HCT116 (cell line): ENCODE measurements around the gene PRPF31. TPM values are rescaled to one million over a fixed set of nuclear protein-coding genes. Genes with fewer than 3 reads are reported as not detected.

Experiments
- ATAC-seq: fragments of 200-7000 bp; cut with Tn5 transposase; 2 replicates; pipeline ENCODE4 v1.9.1; 2020; ENCODE audit warnings: mild to moderate bottlenecking, moderate library complexity
- BruUV-seq: library from RNA; stranded (reverse); fragments of 400-500 nt; replicated peaks from 2 replicates; lab custom pipeline; 2021; lab: Mats Ljungman, UMichigan
- CTCF ChIA-PET: fragments of 300-600 bp; sonication (Branson Sonifier 250); formaldehyde crosslinking; loops from one replicate; lab custom pipeline; 2021; ENCODE audit warnings: antibody characterized with exemption; lab: Charles Lee
- POLR2A ChIA-PET: fragments of 300-600, 350-600 bp; sonication (Branson Sonifier 250); formaldehyde crosslinking; loops from one replicate; lab custom pipeline; 2021; ENCODE audit warnings: antibody characterized with exemption; lab: Charles Lee
- RAD21 ChIA-PET, 2 experiments: fragments of 300-600 bp; sonication (Branson Sonifier 250); formaldehyde crosslinking; loops; one replicate each; lab custom pipeline; 2023; ENCODE audit warnings: low total read pairs in 2 of 2; ENCODE audit not compliant: uncharacterized antibody in 2 of 2, unreplicated experiment in 2 of 2, low non-redundant PET in 1 of 2; lab: Charles Lee
- DNase-seq: peaks from one replicate; pipeline ENCODE4 v3.0.0-alpha.2; 2010; ENCODE audit warnings: low read depth, low spot score
- H2AFZ ChIP-seq: fragments of 200-600 bp; shearing (Covaris generic), sonication (generic); 2 replicates; pipeline ENCODE4 v1.6.1; 2017; ENCODE audit warnings: low read depth, mixed run types, mixed read lengths, antibody characterized with exemption, low read length; ENCODE audit not compliant: poor library complexity, severe bottlenecking
- H3K27ac ChIP-seq: 2 replicates; pipeline ENCODE4 v1.5.1; 2012; ENCODE audit warnings: low read depth, low read length
- H3K27me3 ChIP-seq: fragments of 200-600 bp; sonication (generic); 2 replicates; pipeline ENCODE4 v1.6.1; 2016; ENCODE audit warnings: mixed run types, low read length, mixed read lengths; ENCODE audit not compliant: insufficient read depth
- H3K36me3 ChIP-seq, 2 experiments: fragments of 200-500 bp in 1 of 2; fragments of 200-600 bp in 1 of 2; sonication (Bioruptor generic) in 1 of 2; sonication (generic) in 1 of 2; 2 replicates each; pipeline versions ENCODE4 v1.5.1 to v1.6.1; 2014 to 2016; ENCODE audit warnings: low read length in 2 of 2, inconsistent platforms in 1 of 2, mixed read lengths in 1 of 2, mixed run types in 1 of 2; ENCODE audit not compliant: insufficient read depth in 2 of 2, control insufficient read depth in 1 of 2
- H3K4me1 ChIP-seq, 2 experiments: fragments of 200-600 bp in 1 of 2; sonication (generic) in 1 of 2; 2 replicates each; pipeline versions ENCODE4 v1.5.1 to v1.6.1; 2012 to 2017; ENCODE audit warnings: low read length in 2 of 2, inconsistent platforms in 1 of 2, mild to moderate bottlenecking in 1 of 2, mixed read lengths in 1 of 2, mixed run types in 1 of 2, moderate library complexity in 1 of 2; ENCODE audit not compliant: insufficient read depth in 2 of 2, control insufficient read depth in 1 of 2
- H3K4me2 ChIP-seq: fragments of 200-600 bp; sonication (generic); 2 replicates; pipeline ENCODE4 v1.6.1; 2017; ENCODE audit warnings: mixed run types, low read length, mixed read lengths
- H3K4me3 ChIP-seq, 2 experiments: fragments of 200-600 bp in 1 of 2; sonication (generic) in 1 of 2; replicated peaks in 1 of 2; 2 replicates each; pipeline ENCODE4 v1.5.1; 2011 to 2016; ENCODE audit warnings: low read length in 2 of 2, control low read depth in 1 of 2, low read depth in 1 of 2, mild to moderate bottlenecking in 1 of 2, mixed read lengths in 1 of 2, mixed run types in 1 of 2
- H3K79me2 ChIP-seq: fragments of 200-600 bp; sonication (generic); 2 replicates; pipeline ENCODE4 v1.6.1; 2017; ENCODE audit warnings: mild to moderate bottlenecking, mixed run types, low read length, moderate library complexity, mixed read lengths; ENCODE audit not compliant: insufficient read depth
- H3K9ac ChIP-seq: fragments of 200-600 bp; sonication (generic); 2 replicates; pipeline ENCODE4 v1.6.1; 2016; ENCODE audit warnings: low read length, mixed read lengths
- H3K9me2 ChIP-seq: fragments of 200-600 bp; sonication (generic), shearing (Covaris generic); 2 replicates; pipeline ENCODE4 v1.6.1; 2017; ENCODE audit warnings: mixed run types, mild to moderate bottlenecking, moderate library complexity; ENCODE audit not compliant: insufficient read depth
- H3K9me3 ChIP-seq, 2 experiments: fragments of 200-500 bp in 1 of 2; fragments of 200-600 bp in 1 of 2; sonication (Bioruptor generic) in 1 of 2; sonication (generic) in 1 of 2; 2 replicates each; pipeline ENCODE4 v1.6.1; 2014 to 2017; ENCODE audit warnings: low read length in 2 of 2, mixed read lengths in 2 of 2, inconsistent platforms in 1 of 2, low read depth in 1 of 2, mild to moderate bottlenecking in 1 of 2, mixed run types in 1 of 2, moderate library complexity in 1 of 2; ENCODE audit not compliant: control insufficient read depth in 1 of 2, insufficient read depth in 1 of 2
- H4K20me1 ChIP-seq: fragments of 200-600 bp; sonication (generic), shearing (Covaris generic); 2 replicates; pipeline ENCODE4 v1.6.1; 2017; ENCODE audit warnings: mixed run types, mild to moderate bottlenecking, moderate library complexity; ENCODE audit not compliant: insufficient read depth
- EGR1 ChIP-seq: IDR thresholded peaks from 2 replicates; pipeline ENCODE4 v1.6.1; 2012; ENCODE audit warnings: low read depth
- EZH2 ChIP-seq: fragments of 200-600 bp; sonication (generic); IDR thresholded peaks from 2 replicates; pipeline ENCODE4 v1.6.1; 2017; ENCODE audit warnings: antibody characterized with exemption, mixed run types
- EZH2phosphoT487 ChIP-seq: fragments of 200-600 bp; IDR thresholded peaks from 2 replicates; pipeline ENCODE4 v1.6.1; 2018; ENCODE audit warnings: antibody characterized with exemption, borderline replicate concordance
- FOSL1 ChIP-seq: IDR thresholded peaks from 2 replicates; pipeline ENCODE4 v1.6.1; 2012; ENCODE audit warnings: low read depth
- SIN3A ChIP-seq: IDR thresholded peaks from 2 replicates; pipeline ENCODE4 v1.6.1; 2012; ENCODE audit warnings: low read depth
- SP1 ChIP-seq: IDR thresholded peaks from 2 replicates; pipeline ENCODE4 v1.6.1; 2012; ENCODE audit warnings: low read depth
- ZBTB33 ChIP-seq: IDR thresholded peaks from 2 replicates; pipeline ENCODE4 v1.6.1; 2011; ENCODE audit warnings: mild to moderate bottlenecking, low read length, moderate library complexity; ENCODE audit not compliant: insufficient replicate concordance; ENCODE audit errors: extremely low read depth
- intact Hi-C: fragments of 100-400 bp; cut with micrococcal nuclease; formaldehyde crosslinking; loops from 2 replicates; pipeline ENCODE4 v1.10.0; 2022
- total RNA-seq: library from RNA; stranded (reverse); gene quantifications from one replicate; pipeline ENCODE4 v1.2.1, GENCODE V29; 2021; ENCODE audit not compliant: unreplicated experiment
- TF ChIP-seq, protein P1 (sequence below): IDR thresholded peaks from 2 replicates; pipeline ENCODE4 v1.6.1; 2012; ENCODE audit warnings: low read depth

The PRPF31 gene
- total RNA-seq, 1 experiment from 2014 or later: 99.0 TPM

- Histone ChIP-seq H3K4me1 (peaks cover 12 to 24% of the 10 kb centered on the region in 2 experiments), H3K4me3 (no peak overlapping the region), H4K20me1 (no peaks in the 10 kb centered on the region), H3K9ac (no peak overlapping the region), H3K9me3 (no peaks in the 10 kb centered on the region), H3K27me3 (no peaks in the 10 kb centered on the region), H3K27ac (0 out of 2 replicates have a peak overlapping the region, but pooled peaks have one; percentile 12), H3K79me2 (peaks cover 14% of the 10 kb centered on the region), H3K9me2 (no peaks in the 10 kb centered on the region), H2AFZ (no peak overlapping the region), H3K4me2 (no peak overlapping the region), H3K36me3 (peaks cover 6 to 10% of the 10 kb centered on the region in 2 experiments; a peak in 3 of 4 replicates)
- ChIA-PET POLR2A (no interaction called here), CTCF (no interaction called here), RAD21 (no interaction called here)
- TF ChIP-seq SIN3A (no peak), EZH2phosphoT487 (no peak)
- ATAC-seq: no peak
- no TSS peak for BruUV-seq
- intact Hi-C loops: no loop called here
- DNase-seq: no peak
Measured at GRCh38 chr19:54133957-54134590, 18.5 kb downstream of the PRPF31 start.

DNA sequence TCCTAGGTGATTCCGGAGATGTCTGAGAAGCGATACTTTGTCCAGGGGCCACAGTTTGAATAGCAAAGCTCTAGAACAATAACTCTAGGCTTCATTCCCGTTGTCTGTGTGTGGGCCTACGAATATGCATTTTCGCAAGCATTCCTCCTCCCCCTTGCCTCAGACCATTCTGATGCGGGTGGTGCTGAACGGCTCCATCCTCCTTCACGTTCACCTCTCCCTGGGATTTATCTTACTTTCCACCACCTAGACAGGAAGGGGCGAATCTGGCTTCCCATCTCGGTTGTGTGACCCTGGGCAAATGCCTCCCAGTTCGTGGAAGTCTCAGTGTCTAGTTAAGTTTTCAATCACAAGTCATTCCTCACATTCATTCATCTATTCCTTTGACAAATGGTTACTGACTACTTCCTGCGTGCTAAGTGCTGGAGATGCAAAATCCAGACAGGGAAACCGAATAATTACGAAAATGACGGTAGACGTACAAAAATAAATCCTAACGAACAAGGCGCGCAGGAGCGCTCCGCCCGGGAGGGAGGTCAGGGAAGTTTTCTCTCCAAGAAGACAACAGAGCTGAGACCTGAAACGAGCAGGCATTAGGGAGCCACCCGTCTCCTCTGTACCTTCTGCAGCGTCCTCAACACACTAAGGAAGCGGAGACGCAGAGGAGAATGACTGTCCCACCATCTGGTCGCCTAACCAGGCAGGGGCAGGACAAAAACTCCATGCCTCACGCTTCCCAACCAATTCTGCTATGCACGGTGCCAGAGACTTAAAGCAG, 20.7 kb downstream of the PRPF31 start:
- Histone ChIP-seq H3K9me3 (no peaks in the 10 kb centered on the region), H3K9me2 (no peaks in the 10 kb centered on the region), H3K27ac (peak overlapping the region; percentile 25), H3K9ac (peak overlapping the region; percentile 74), H3K27me3 (no peaks in the 10 kb centered on the region), H3K4me1 (peaks cover 15 to 31% of the 10 kb centered on the region in 2 experiments), H2AFZ (peak overlapping the region; percentile 18), H4K20me1 (no peaks in the 10 kb centered on the region), H3K4me2 (peak overlapping the region; percentile 98), H3K79me2 (peaks cover 36% of the 10 kb centered on the region), H3K36me3 (peaks cover 5 to 9% of the 10 kb centered on the region in 2 experiments; a peak in 2 of 4 replicates), H3K4me3 (peak overlapping the region; percentile 74 to 77)
- no peak for DNase-seq
- intact Hi-C loops: no loop called here
- BruUV-seq: TSS peak; percentile 93
- ChIA-PET CTCF (interaction anchor here (0.9 to 1.4 kb wide), 9 partner anchors 32 to 343 kb away, joined by 3 to 11 read pairs (median 5); no protein-coding TSS in a partner anchor), RAD21 (no interaction called here), POLR2A (interaction anchor here (1.0 to 2.0 kb wide), 10 partner anchors 12 to 326 kb away, joined by 3 to 26 read pairs (median 7); partner anchors contain the start of genes LENG1, MBOAT7, PRPF31 and RPS9)
- ATAC-seq: no peak
- TF ChIP-seq, protein P1, sequence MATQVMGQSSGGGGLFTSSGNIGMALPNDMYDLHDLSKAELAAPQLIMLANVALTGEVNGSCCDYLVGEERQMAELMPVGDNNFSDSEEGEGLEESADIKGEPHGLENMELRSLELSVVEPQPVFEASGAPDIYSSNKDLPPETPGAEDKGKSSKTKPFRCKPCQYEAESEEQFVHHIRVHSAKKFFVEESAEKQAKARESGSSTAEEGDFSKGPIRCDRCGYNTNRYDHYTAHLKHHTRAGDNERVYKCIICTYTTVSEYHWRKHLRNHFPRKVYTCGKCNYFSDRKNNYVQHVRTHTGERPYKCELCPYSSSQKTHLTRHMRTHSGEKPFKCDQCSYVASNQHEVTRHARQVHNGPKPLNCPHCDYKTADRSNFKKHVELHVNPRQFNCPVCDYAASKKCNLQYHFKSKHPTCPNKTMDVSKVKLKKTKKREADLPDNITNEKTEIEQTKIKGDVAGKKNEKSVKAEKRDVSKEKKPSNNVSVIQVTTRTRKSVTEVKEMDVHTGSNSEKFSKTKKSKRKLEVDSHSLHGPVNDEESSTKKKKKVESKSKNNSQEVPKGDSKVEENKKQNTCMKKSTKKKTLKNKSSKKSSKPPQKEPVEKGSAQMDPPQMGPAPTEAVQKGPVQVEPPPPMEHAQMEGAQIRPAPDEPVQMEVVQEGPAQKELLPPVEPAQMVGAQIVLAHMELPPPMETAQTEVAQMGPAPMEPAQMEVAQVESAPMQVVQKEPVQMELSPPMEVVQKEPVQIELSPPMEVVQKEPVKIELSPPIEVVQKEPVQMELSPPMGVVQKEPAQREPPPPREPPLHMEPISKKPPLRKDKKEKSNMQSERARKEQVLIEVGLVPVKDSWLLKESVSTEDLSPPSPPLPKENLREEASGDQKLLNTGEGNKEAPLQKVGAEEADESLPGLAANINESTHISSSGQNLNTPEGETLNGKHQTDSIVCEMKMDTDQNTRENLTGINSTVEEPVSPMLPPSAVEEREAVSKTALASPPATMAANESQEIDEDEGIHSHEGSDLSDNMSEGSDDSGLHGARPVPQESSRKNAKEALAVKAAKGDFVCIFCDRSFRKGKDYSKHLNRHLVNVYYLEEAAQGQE: no peak
- TF ChIP-seq EZH2: no peak
- no peak for TF ChIP-seq SP1
- TF ChIP-seq FOSL1: no peak
- TF ChIP-seq ZBTB33: no peak
- TF ChIP-seq EGR1: no peak
